ENCODE results near the gene SCYL1.
A peak's percentile ranks its signal among the peaks of the same experiment; 100 is the strongest.

GRCh38 chr11:65497141-65498041 is 27.5 kb upstream of the SCYL1 start:
- TF ChIP-seq CTCF (IDR thresholded peaks at IDR 0.05): peak in 1 of 7 experiments; percentile 14
- peak; percentile 93 to 96 (median 96) for TF ChIP-seq POLR2A (IDR thresholded peaks at IDR 0.05)

All from body of pancreas (tissue), 4 donors.